GM12872 (cell line): ENCODE results near the gene TMOD1.

Experiments
- CTCF ChIP-seq: IDR thresholded peaks from 3 replicates; pipeline ENCODE4 v1.5.1; 2011; ENCODE audit warnings: low read depth, mild to moderate bottlenecking, low read length, moderate library complexity; ENCODE audit not compliant: insufficient read depth

TMOD1 gene

GRCh38 chr9:97526895-97527575 is 25.6 kb downstream of the TMOD1 start:
- TF ChIP-seq CTCF: no peak

GRCh38 chr9:97527626-97528528 is 26.4 kb downstream of the TMOD1 start:
- TF ChIP-seq CTCF: no peak

GRCh38 chr9:97528529-97529230 is 27.2 kb downstream of the TMOD1 start:
- TF ChIP-seq CTCF: no peak

- no peak for TF ChIP-seq CTCF
Measured at GRCh38 chr9:97529363-97530076, 28.1 kb downstream of the TMOD1 start.

- no peak for TF ChIP-seq CTCF
Measured at GRCh38 chr9:97531888-97532376, 30.5 kb downstream of the TMOD1 start.

GRCh38 chr9:97534185-97534584 is 32.7 kb downstream of the TMOD1 start:
- no peak for TF ChIP-seq CTCF
